Fibroblast of the conjunctiva (primary cell): ENCODE data around the gene LEMD1.

Experiments
- DNase-seq: peaks from one replicate; pipeline ENCODE4 v3.0.0-alpha.2; 2010; ENCODE audit warnings: low read depth

LEMD1 gene

DNA sequence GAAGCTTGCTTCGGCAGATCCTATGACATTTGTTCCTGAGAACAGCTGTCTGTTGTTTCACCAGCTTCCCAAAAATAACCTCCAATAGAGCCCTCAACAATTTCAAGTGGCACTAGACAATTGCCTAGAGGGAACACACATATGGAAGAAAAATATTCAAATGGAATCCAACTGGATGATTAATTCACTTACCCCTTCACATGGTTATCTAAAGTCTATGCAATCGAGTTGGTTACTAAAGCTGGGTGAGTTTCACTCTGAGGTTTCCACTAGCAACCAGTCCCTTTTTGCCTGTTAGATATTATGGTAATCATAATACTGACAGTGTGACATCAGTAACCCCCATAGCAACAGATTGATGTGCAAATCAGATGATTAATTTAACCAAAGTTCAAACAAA, at the start of gene LEMD1:
Gene LEMD1 (minus strand): TSS at position 259 of the 400 bp plus-strand sequence. CDS start 1,520 bp downstream, outside the sequence.
- DNase-seq: no peak

DNA sequence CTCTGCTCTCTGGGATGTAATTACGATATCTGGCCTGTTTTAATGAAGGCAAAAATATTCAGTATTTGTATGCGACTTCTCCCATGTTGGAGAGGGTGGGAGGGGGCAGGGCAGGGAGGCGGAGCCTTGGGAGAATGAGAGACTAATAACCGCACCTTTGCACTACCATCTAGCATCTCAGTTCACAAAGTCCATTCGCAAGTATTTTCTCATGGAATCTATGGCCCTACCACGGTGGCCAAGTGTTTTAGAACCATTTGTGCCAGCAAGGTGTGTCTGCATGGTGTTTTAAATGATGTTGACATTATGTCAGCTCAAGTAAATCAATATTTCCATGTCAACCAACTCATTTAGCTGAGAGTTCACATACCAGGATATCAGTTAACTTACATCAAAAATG, 48.3 kb upstream of the LEMD1 start:
- no peak for DNase-seq

- no peak for DNase-seq
These were observed 44.9 kb upstream of the LEMD1 start for GRCh38 chr1:205466595-205467220.

- no peak for DNase-seq
These were observed 43.5 kb upstream of the LEMD1 start for GRCh38 chr1:205465392-205465791.

DNA sequence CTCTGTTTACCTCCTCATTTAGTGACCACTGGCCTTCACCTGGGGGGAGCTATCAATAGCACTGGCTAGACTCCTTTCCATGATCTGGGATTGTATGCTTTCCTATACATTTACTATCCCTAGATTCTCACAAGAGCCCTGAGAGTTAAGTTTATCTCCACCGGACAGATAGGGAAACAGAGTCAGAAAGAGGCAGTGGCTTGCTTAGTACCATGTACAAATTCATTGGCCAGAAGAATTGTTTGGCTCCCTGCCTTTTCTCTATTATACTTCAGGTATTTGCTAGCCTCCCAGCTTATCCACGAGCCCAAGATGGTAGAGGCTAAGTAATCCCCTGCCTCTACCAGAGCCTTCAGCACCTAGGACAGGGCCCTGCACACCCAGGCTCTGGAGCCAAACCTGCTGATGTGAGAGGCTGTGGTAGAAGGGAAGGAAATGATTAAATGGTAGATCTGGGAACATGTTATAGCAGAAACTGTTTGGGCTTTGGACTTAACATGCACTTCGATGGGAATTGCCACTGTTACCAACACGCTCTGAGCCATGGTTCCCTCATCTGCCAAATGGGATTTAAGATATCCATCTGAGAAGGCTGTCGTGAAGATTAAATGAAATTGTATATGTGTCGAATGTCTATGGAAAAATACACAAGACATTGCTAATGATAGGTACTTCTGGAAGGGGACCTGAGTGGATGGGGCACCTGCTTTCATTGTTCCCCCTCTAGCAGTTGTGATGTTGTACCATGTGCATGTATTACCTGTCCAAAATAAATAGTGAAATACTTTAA, 37.1 kb upstream of the LEMD1 start:
- DNase-seq: peak; percentile 9

DNA sequence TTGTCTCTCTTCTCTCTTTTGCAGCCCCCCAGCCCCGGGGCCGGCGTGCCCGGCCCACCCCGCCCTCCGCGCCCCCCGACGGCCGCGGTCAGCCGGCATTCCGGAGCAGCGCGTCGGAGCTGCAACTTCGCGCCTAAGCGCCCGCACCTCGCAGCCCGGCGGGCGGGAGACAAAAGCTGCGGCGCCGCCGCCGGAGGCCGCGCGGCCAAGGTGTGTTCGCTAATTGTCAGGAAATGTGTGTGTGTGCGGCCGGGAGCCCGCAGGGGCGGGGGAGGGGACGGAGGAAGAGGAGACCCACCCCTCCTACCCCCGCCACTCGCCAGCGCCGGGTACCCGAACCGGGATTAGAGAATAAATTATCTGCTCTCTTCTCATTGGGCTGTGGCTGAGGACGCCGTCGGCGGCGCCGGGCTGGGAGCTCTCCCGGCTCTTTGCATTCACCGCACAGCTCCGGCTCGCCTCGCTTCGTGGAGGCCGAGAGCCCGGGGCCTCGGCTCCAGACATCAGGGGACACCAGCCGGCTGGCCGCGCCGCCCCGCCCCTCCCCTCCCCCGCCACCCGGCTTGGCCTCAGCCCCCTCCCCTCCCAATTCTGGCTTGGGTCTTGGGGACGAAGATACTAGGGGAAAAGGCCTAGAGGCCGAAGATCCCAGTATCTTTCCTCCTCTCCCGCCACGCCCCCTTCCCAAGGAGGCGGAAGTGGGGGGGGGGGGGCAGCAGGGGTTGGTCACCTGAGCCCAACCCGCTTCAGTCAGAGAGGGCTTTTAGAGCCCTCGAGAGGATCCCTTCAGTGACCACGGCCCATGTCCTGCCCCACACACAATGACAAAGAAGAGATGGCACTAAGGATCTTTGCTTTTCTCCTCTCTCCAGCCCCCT, 35.3 kb upstream of the LEMD1 start:
- DNase-seq: no peak

DNA sequence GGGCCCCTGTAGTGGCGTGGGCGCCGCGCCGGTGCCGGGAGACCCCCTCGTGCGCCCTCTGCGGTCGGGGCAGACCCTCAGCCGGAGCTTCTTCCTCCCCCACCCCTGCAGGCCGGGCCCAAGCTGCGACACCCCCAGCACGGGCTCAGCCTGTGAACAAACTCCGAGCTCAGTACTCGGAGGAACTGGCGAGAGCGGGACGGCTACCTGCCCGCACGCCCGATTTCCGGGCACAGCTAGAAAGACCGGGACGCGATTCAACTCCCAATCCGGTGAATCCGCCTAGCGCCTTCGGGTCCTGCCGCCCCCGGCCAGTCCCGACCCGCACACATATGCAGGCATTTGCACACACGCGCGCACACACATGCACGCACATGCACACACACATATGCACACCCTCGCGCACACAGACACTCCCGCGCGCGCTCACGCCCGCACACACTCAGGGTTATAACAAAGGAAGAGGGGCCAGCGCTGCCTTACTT, 34.6 kb upstream of the LEMD1 start:
- no peak for DNase-seq

DNA sequence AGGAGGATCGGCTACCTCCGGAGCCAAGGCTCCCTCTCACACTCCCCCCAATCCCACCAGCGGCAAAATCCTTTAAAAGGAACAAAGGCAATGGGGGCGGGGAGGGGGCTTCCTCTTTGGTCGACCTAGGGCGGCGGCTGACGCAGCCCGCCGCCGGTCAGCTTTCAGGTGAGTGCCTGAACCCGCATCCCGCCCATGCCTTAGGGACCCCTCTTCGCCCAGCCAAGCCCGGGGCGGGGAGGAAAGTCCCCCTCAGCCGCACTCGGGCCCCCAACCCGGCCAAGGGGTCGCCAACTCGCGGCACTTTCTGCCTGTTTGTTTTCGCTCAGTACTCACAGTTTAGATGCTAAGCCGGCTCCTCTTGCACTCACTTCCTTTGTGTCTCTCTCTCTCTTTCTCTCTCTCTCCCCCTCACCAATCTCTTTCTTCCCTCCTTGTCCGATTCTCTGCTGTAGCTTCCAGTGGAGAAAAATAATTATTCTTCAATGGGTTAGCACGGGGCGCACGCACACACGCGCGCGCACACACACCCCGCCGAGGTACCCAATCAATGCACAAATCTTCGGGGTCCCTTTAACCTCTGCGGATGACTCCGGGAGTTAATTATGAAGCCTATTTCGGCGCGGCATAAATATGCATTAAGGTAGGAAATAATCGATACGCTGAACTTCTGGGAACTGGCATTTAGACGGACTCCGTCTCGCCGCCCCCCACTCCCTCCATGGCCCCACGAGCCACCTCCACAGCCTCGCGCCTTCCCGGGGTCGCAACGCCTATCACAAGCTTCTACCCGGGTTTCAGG, 33.9 kb upstream of the LEMD1 start, which contains the start of gene BLACAT1:
Gene BLACAT1 (minus strand): TSS at position 465 of the 802 bp plus-strand sequence.
- no peak for DNase-seq

DNA sequence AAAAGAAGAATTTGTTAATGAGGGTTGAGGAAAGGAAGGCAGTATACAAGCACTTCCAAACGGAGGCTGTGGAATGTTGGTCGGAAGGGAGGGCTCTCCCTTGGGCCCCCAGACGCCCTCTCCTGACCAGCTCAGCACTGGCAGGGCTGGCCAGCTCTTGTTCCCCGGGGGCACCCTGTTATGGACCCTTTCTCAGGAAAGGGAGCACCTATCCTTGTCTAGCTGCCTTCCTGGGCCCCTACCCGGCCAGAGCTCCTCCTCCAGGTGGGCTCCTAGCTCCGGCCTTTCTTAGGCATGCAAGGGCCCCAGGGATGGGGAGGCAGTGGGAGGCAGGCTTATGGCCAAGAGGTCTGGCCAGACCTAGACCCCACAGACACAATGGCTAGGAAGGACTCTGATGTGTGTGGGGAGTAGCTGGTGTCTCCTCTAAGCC, 33.1 kb upstream of the LEMD1 start:
- DNase-seq: no peak

DNA sequence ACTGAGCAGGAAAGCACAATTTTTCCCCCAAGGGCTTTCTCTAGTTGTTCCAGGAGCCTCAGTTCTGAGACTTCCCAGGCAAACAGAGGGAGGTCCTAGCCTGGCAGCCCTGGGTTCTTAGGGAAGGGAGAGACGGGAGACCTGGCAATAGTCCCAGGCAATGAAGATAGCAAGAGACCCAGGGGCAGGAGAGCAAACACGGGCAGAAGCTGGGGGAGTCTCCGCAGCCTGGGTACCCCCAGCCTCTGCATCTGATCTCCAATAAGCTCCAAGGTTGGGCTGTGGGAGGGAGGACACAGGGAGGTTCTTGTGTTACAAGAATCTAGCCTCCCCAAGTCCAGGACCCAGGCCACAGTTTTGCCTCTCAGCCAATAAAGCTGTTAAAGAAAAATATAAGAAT, 31.6 kb upstream of the LEMD1 start:
- DNase-seq: no peak

DNA sequence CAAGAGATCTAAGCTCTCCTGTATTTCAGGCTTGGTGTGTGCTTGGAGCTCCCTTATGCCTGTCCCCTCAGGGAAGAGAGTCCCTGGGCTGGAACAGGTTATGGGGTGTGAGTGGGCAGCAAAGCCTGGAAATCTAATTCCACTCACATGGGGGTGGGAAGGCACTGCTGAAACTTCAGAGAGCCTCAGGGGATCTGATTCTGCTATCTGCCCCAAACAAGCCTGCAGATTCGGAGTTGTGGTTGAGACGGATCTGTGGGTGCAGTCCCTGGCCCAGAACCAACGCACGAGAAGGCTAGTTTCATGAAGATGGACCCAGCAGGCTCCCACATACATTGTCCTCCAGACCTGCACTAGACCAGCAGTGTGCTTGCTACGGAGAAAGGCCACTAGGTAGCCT, 31.1 kb upstream of the LEMD1 start:
- DNase-seq: no peak

DNA sequence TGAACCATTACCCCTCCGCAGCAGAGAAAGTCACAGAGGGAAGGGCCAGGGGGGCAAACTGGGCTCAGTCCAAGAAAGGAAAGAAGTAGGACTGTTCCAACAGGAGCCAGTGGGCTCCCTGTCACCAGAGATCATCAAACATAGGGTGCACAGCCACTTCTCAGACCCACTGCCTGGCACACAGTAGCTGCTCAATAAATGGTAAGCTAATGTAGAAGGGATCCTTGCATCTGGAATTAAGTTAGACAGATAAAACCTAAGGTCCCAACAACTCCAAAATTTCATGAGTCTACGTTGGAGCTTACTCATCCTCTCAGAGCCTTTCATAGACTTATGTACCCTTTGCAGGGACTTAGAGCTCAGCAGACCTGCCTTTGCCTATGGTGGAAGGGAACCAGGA, 30.5 kb upstream of the LEMD1 start:
- no peak for DNase-seq

- no peak for DNase-seq
These were observed 29.9 kb upstream of the LEMD1 start for GRCh38 chr1:205451759-205452164.

DNA sequence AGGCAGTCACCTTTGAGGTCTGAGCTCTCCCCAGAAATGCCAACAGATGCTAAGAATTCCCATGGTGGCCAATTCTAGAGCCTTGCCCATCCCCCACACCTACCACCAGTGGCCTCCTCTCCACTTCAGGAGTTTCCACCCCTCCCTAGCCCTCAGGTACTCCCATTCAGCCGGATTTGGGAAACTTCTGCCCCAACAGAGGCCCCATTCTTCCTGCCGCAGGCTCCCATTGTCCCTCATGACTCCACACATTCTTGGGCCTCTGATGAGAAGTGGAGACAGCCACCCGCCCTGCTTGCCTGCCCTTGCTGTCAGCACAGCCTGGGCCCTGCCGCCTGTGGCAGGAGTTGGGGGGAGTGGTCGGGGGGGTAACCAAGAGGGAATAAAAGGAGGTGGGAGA, 29.3 kb upstream of the LEMD1 start:
- no peak for DNase-seq

- no peak for DNase-seq
These were observed 28.6 kb upstream of the LEMD1 start for GRCh38 chr1:205450448-205450847.

GRCh38 chr1:205449750-205450443, 28.0 kb upstream of the LEMD1 start:
- DNase-seq: no peak

DNA sequence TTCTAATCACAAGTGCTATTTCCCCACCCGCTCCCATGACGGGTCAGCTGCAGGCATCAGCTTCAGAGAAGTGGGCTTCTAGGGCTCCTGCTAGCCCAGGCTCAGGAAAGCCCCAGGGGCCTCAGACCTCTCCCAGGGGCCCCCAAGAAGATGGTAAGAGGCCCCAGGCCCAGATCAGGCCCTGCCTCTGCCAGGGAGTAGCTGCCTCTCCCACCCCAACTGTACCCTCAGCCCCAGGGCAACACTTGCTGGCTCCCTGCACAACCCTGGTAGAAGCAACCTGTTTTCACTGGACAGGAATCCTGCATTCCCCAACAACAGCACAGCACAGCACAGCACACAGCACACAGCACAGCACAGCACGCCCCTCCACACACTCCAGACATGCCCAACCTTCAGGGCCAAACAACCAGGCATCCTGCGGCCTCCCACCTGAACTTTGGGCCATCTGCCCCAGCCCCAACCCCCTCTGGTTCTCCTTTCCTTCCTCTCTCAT, 27.4 kb upstream of the LEMD1 start:
- no peak for DNase-seq

- no peak for DNase-seq
These were observed 26.8 kb upstream of the LEMD1 start for GRCh38 chr1:205448540-205449253.

DNA sequence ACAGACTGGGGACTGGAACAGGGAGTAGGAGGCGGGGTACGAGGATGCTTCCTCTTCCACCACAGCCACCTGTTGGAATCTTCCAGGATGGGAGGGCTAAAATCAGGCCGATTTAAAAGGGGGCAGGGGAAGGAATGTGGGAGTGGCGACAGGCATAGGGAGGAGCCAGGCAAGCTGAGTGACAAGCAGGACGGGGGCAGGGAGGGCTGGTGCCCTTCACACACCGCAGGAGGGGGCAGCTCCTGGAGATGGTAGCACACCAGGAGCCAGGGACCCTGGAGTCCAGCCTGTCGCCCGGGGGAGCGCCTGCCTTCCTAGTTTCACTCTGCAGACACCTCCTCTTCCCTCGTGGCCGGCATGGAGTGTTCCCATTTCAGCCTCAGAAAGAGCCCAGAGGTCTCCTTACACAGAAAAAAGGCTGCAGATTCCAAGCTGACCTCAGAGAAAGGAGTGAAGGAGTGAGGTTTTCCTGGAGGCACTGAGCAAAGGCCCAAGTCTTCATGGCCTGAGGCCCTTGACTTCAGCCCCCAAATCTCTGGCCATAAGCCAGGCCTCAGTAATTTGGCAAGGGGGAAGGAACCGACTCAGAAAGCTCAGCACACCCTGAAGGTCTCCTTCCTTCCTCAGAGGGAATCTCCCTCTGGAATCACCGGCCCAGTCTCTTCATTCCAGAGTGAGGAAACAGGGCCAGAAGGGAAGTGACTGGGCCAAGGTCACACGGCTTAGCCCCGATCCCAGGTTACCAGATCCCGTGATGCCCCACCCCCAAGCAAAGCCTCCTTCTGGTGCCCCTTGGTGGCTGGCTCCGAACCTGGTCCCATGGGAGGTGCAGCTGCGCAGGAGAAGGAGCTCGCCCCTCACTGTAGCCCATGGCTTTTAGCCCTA, 25.8 kb upstream of the LEMD1 start:
- no peak for DNase-seq
